Testis (tissue), 2 donors: ENCODE results near the gene RNASEL.

Experiments
- POLR2A ChIP-seq: fragments of 450-650 bp; IDR thresholded peaks from one replicate; pipeline ENCODE4 v1.6.1; 2017; ENCODE audit warnings: antibody characterized with exemption, mild to moderate bottlenecking, moderate library complexity
- TF ChIP-seq, protein P1 (sequence below), 3 experiments: fragments of 450-650 bp in 2 of 3; fragments of 200-600 bp in 1 of 3; sonication (generic) in 1 of 3; IDR thresholded peaks; one replicate each; pipeline ENCODE4 v1.5.1; 2016 to 2019; ENCODE audit warnings: antibody characterized with exemption in 3 of 3, mild to moderate bottlenecking in 2 of 3, moderate library complexity in 1 of 3

- TF ChIP-seq, protein P1, sequence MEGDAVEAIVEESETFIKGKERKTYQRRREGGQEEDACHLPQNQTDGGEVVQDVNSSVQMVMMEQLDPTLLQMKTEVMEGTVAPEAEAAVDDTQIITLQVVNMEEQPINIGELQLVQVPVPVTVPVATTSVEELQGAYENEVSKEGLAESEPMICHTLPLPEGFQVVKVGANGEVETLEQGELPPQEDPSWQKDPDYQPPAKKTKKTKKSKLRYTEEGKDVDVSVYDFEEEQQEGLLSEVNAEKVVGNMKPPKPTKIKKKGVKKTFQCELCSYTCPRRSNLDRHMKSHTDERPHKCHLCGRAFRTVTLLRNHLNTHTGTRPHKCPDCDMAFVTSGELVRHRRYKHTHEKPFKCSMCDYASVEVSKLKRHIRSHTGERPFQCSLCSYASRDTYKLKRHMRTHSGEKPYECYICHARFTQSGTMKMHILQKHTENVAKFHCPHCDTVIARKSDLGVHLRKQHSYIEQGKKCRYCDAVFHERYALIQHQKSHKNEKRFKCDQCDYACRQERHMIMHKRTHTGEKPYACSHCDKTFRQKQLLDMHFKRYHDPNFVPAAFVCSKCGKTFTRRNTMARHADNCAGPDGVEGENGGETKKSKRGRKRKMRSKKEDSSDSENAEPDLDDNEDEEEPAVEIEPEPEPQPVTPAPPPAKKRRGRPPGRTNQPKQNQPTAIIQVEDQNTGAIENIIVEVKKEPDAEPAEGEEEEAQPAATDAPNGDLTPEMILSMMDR (IDR thresholded peaks at IDR 0.05): no peak
- TF ChIP-seq POLR2A: no peak
Measured at GRCh38 chr1:182587093-182587492, 2.0 kb downstream of the RNASEL start.
